ENCODE data around the gene CARS2.

DNA sequence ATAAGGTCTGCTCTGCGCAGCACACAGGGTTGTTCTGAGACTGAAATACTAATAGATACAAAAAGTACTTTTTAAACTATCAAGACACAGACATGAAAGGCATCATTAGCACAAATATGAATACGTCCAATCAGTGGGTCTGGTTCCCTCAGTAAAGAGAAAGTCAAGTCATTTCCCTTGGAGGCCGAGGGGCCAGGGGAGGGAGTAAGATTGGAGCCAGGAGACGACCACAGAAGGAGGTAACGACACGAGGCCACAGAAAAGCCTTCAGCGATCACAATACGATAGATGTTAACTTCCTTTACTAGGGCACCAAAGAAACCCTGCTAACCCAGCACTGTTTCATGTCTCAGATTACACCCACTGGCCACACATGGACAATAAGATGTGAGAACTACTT is 5.3 kb downstream of the CARS2 start:
- no peak for TF ChIP-seq TCF12 (IDR thresholded peaks at IDR 0.05; ENCODE audit: low read depth)
- TF ChIP-seq RAD21 (IDR thresholded peaks at IDR 0.05; ENCODE audit: low read depth), result no peak
- no peak for TF ChIP-seq EP300 (IDR thresholded peaks at IDR 0.05; ENCODE audit: borderline replicate concordance)

Measured in Ishikawa (cell line).